H1 (cell line): ENCODE results near the gene DCDC2C. TPM values are rescaled to one million over a fixed set of nuclear protein-coding genes. Genes with fewer than 3 reads are reported as not detected.

Source experiments
- CTCF ChIA-PET: fragments of 300-600 bp; sonication (Branson Sonifier 250); formaldehyde crosslinking; loops from one replicate; lab custom pipeline; 2021; ENCODE audit not compliant: partially characterized antibody; lab: Charles Lee
- POLR2A ChIA-PET: fragments of 300-600 bp; sonication (Branson Sonifier 250); formaldehyde crosslinking; loops from one replicate; lab custom pipeline; 2021; ENCODE audit warnings: inconsistent platforms; ENCODE audit not compliant: partially characterized antibody; lab: Charles Lee
- DNase-seq, 2 experiments: peaks; one replicate each; pipeline versions ENCODE4 v3.0.0 to v3.0.0-alpha.2; 2010 to 2022; ENCODE audit warnings: low spot score in 2 of 2, low read depth in 1 of 2, mixed read lengths in 1 of 2
- FAIRE-seq: peaks from 2 replicates; lab custom pipeline; 2011; peaks lifted over from hg19 to GRCh38; lab: Jason Lieb, UNC
- H2AFZ ChIP-seq: 2 replicates; pipeline ENCODE4 v1.8.1; 2012; ENCODE audit warnings: low read length, inconsistent platforms
- H2AK5ac ChIP-seq: 2 replicates; pipeline ENCODE4 v1.6.1; 2013; ENCODE audit warnings: low read depth, low read length
- H2BK120ac ChIP-seq: replicated peaks from 2 replicates; pipeline ENCODE3; 2013; ENCODE audit warnings: low read depth, low read length, inconsistent platforms
- H2BK12ac ChIP-seq: 2 replicates; pipeline ENCODE4 v1.6.1; 2013; ENCODE audit warnings: low read depth, low read length
- H2BK15ac ChIP-seq: 2 replicates; pipeline ENCODE4 v1.6.1; 2013; ENCODE audit warnings: low read length
- H2BK20ac ChIP-seq: 2 replicates; pipeline ENCODE4 v1.6.1; 2013; ENCODE audit warnings: low read length
- H2BK5ac ChIP-seq: 2 replicates; pipeline ENCODE4 v1.6.1; 2013; ENCODE audit warnings: low read depth, low read length
- H3K14ac ChIP-seq: 2 replicates; pipeline ENCODE4 v1.6.1; 2013; ENCODE audit warnings: inconsistent platforms; ENCODE audit not compliant: insufficient read length
- H3K18ac ChIP-seq: 2 replicates; pipeline ENCODE4 v1.6.1; 2013; ENCODE audit warnings: low read length; ENCODE audit errors: extremely low read depth
- H3K23ac ChIP-seq: 2 replicates; pipeline ENCODE4 v1.6.1; 2013; ENCODE audit warnings: inconsistent platforms; ENCODE audit not compliant: insufficient read length
- H3K23me2 ChIP-seq: 2 replicates; pipeline ENCODE4 v1.6.1; 2013; ENCODE audit warnings: low read depth, low read length
- H3K27ac ChIP-seq: 2 replicates; pipeline ENCODE4 v1.6.1; 2011; ENCODE audit warnings: low read depth, low read length, inconsistent platforms
- H3K27me3 ChIP-seq, 4 experiments: replicated peaks in 1 of 4; 1 replicate in 1 of 4; 2 replicates in 3 of 4; pipeline versions ENCODE4 v1.6.1 to v1.8.1; 2011 to 2013; ENCODE audit warnings: low read length in 3 of 4, mild to moderate bottlenecking in 3 of 4, inconsistent platforms in 2 of 4, mixed read lengths in 2 of 4, moderate library complexity in 1 of 4; ENCODE audit not compliant: control insufficient read depth in 3 of 4, insufficient read depth in 3 of 4; ENCODE audit errors: extremely low read depth in 1 of 4
- H3K36me3 ChIP-seq, 4 experiments: 2 replicates each; pipeline versions ENCODE4 v1.6.1 to v1.8.1; 2011 to 2013; ENCODE audit warnings: mild to moderate bottlenecking in 4 of 4, low read length in 3 of 4, moderate library complexity in 2 of 4, control low read depth in 1 of 4, inconsistent platforms in 1 of 4; ENCODE audit not compliant: insufficient read depth in 4 of 4, control insufficient read depth in 2 of 4
- H3K4ac ChIP-seq: replicated peaks from 2 replicates; pipeline ENCODE3; 2013; ENCODE audit warnings: low read length, low read depth, mixed read lengths, inconsistent platforms; ENCODE audit not compliant: insufficient read length
- H3K4me1 ChIP-seq, 4 experiments: replicated peaks in 1 of 4; 1 replicate in 1 of 4; 2 replicates in 3 of 4; pipeline versions ENCODE4 v1.6.1 to v1.8.1; 2011 to 2013; ENCODE audit warnings: low read length in 3 of 4, inconsistent platforms in 2 of 4, mixed read lengths in 1 of 4; ENCODE audit not compliant: insufficient read depth in 4 of 4, control insufficient read depth in 3 of 4
- H3K4me2 ChIP-seq, 2 experiments: 2 replicates each; pipeline versions ENCODE4 v1.6.1 to v1.8.1; 2011 to 2013; ENCODE audit warnings: low read depth in 2 of 2, low read length in 2 of 2, control low read depth in 1 of 2, inconsistent platforms in 1 of 2, mild to moderate bottlenecking in 1 of 2; ENCODE audit not compliant: insufficient read depth in 1 of 2
- H3K4me3 ChIP-seq, 4 experiments: fragments of 200-600, 300-600 bp in 1 of 4; sonication (generic), shearing (Covaris generic), sonication (Bioruptor Twin) in 1 of 4; 2 replicates each; pipeline versions ENCODE4 v1.5.1 to v1.8.1; 2011 to 2016; ENCODE audit warnings: low read length in 4 of 4, low read depth in 3 of 4, control low read depth in 2 of 4, inconsistent platforms in 2 of 4, mild to moderate bottlenecking in 2 of 4, mixed read lengths in 1 of 4, moderate library complexity in 1 of 4; ENCODE audit not compliant: insufficient read depth in 2 of 4; ENCODE audit errors: extremely low read depth in 1 of 4
- H3K56ac ChIP-seq: replicated peaks from 2 replicates; pipeline ENCODE3; 2013; ENCODE audit warnings: low read depth, mild to moderate bottlenecking, mixed read lengths, low read length, inconsistent platforms; ENCODE audit not compliant: insufficient read length
- H3K79me1 ChIP-seq: 2 replicates; pipeline ENCODE4 v1.6.1; 2013; ENCODE audit warnings: low read depth, low read length, control low read depth
- H3K79me2 ChIP-seq, 2 experiments: 2 replicates each; pipeline versions ENCODE4 v1.6.1 to v1.8.1; 2012 to 2013; ENCODE audit warnings: low read length in 2 of 2, mild to moderate bottlenecking in 2 of 2, inconsistent platforms in 1 of 2; ENCODE audit not compliant: insufficient read depth in 2 of 2, control insufficient read depth in 1 of 2
- H3K9ac ChIP-seq, 4 experiments: replicated peaks in 1 of 4; 1 replicate in 1 of 4; 2 replicates in 3 of 4; pipeline versions ENCODE4 v1.6.1 to v1.8.1; 2011 to 2013; ENCODE audit warnings: low read depth in 3 of 4, low read length in 3 of 4, control low read depth in 2 of 4, mild to moderate bottlenecking in 2 of 4, moderate library complexity in 2 of 4, inconsistent platforms in 1 of 4; ENCODE audit errors: extremely low read depth in 1 of 4
- H3K9me3 ChIP-seq, 2 experiments: 2 replicates each; pipeline versions ENCODE4 v1.6.1 to v1.8.1; 2012 to 2013; ENCODE audit warnings: mild to moderate bottlenecking in 2 of 2, moderate library complexity in 2 of 2, control low read depth in 1 of 2, inconsistent platforms in 1 of 2, low read depth in 1 of 2, low read length in 1 of 2, mixed read lengths in 1 of 2; ENCODE audit not compliant: insufficient read depth in 2 of 2
- H4K20me1 ChIP-seq, 2 experiments: replicated peaks in 1 of 2; 2 replicates each; pipeline versions ENCODE3 to v1.8.1; 2011 to 2013; ENCODE audit warnings: inconsistent platforms in 2 of 2, low read length in 2 of 2, mild to moderate bottlenecking in 1 of 2; ENCODE audit not compliant: insufficient read depth in 2 of 2, control insufficient read depth in 1 of 2
- H4K5ac ChIP-seq: 2 replicates; pipeline ENCODE4 v1.6.1; 2013; ENCODE audit warnings: low read length, low read depth, mixed read lengths, inconsistent platforms; ENCODE audit not compliant: insufficient read length
- H4K8ac ChIP-seq: 2 replicates; pipeline ENCODE4 v1.8.0; 2013; ENCODE audit warnings: mild to moderate bottlenecking, moderate library complexity, low read length, inconsistent platforms; ENCODE audit not compliant: insufficient read depth; ENCODE audit errors: extremely low read depth
- H4K91ac ChIP-seq: replicated peaks from 2 replicates; pipeline ENCODE3; 2013; ENCODE audit warnings: low read length, mixed read lengths, inconsistent platforms; ENCODE audit not compliant: insufficient read length
- CBX8 ChIP-seq: fragments of 300-800, 300-1000 bp; sonication (generic); IDR thresholded peaks from 2 replicates; pipeline ENCODE4 v1.7.1; 2016; ENCODE audit warnings: low read depth, low read length, borderline replicate concordance
- CEBPB ChIP-seq: IDR thresholded peaks from 2 replicates; pipeline ENCODE4 v1.6.1; 2012; ENCODE audit warnings: low read depth, low read length
- EP300 ChIP-seq, 2 experiments: IDR thresholded peaks; 1 replicate in 1 of 2; 2 replicates in 1 of 2; pipeline ENCODE4 v1.6.1; 2011 to 2012; ENCODE audit warnings: low read depth in 2 of 2, low read length in 2 of 2, mild to moderate bottlenecking in 2 of 2, borderline replicate concordance in 1 of 2, inconsistent platforms in 1 of 2, moderate library complexity in 1 of 2
- KDM1A ChIP-seq: fragments of 200-600, 300-600 bp; sonication (generic); IDR thresholded peaks from 2 replicates; pipeline ENCODE4 v1.7.1; 2016; ENCODE audit warnings: mild to moderate bottlenecking, low read length, borderline replicate concordance
- POU5F1 ChIP-seq: IDR thresholded peaks from 2 replicates; pipeline ENCODE4 v1.6.1; 2011; ENCODE audit warnings: low read depth, mild to moderate bottlenecking, low read length, moderate library complexity
- RBBP5 ChIP-seq: IDR thresholded peaks from 2 replicates; pipeline ENCODE4 v1.7.1; 2012; ENCODE audit warnings: low read depth, mild to moderate bottlenecking, inconsistent platforms, low read length, moderate library complexity, borderline replicate concordance
- SIX5 ChIP-seq: IDR thresholded peaks from 2 replicates; pipeline ENCODE4 v1.6.1; 2011; ENCODE audit warnings: mild to moderate bottlenecking, low read depth, low read length
- SRF ChIP-seq: IDR thresholded peaks from 2 replicates; pipeline ENCODE4 v1.6.1; 2011; ENCODE audit warnings: mild to moderate bottlenecking, low read depth, low read length, moderate library complexity
- TEAD4 ChIP-seq: IDR thresholded peaks from 2 replicates; pipeline ENCODE4 v1.6.1; 2012; ENCODE audit warnings: low read depth, low read length, inconsistent platforms, mixed read lengths
- WGBS, 2 experiments: shearing (Covaris generic) in 1 of 2; methylation state at CpG; one replicate each; pipeline versions ENCODE4 v1.1.6 to v1.1.7; 2013 to 2015; ENCODE audit warnings: low lambda C conversion rate in 2 of 2, mixed read lengths in 2 of 2, inconsistent platforms in 1 of 2, low coverage in 1 of 2, missing lambda C conversion rate in 1 of 2; ENCODE audit not compliant: insufficient replicate concordance in 2 of 2, insufficient coverage in 1 of 2, insufficient read length in 1 of 2; ENCODE audit errors: extremely low coverage in 1 of 2, missing lambda C conversion rate in 1 of 2; 5-methylcytosine and 5-hydroxymethylcytosine counted together
- polyA plus RNA-seq, 7 experiments: library from polyadenylated mRNA; depleted of rRNA in 3 of 7; stranded (reverse) in 5 of 7; unstranded in 2 of 7; fragments of >200 nt in 5 of 7; fragments of 200-250 nt in 2 of 7; gene quantifications; 1 replicate in 5 of 7; 2 replicates in 1 of 7; 4 replicates in 1 of 7; pipeline versions ENCODE4 v1.2.1 to v1.2.3, GENCODE V29; 2011 to 2013; ENCODE audit warnings: missing spikeins in 2 of 7, mixed read lengths in 2 of 7
- total RNA-seq: library from RNA; stranded (reverse); fragmentation: NEBNext Ultra II Directional; extraction: Animal tissue kit (Norgen Biotek cat#: 25700); gene quantifications from 2 replicates; pipeline ENCODE4 v1.2.1, GENCODE V29; 2021

DCDC2C gene
- total and polyA plus RNA-seq, 2 of the 8 experiments (the other 6 are each of a cell fraction or from before 2014, with no cell fraction given): 0.50 TPM; not detected in 1

- ChIA-PET POLR2A (no interaction called here), CTCF (no interaction called here)
- Histone ChIP-seq H3K56ac (no peak overlapping the region), H2BK12ac (no peak overlapping the region), H3K27ac (no peak overlapping the region), H4K5ac (no peak overlapping the region), H3K36me3 (no peaks in the 10 kb centered on the region), H3K9ac (no peak overlapping the region), H3K79me2 (no peaks in the 10 kb centered on the region), H2BK15ac (no peak overlapping the region), H3K4ac (no peak overlapping the region), H4K91ac (no peak overlapping the region), H3K14ac (no peak overlapping the region), H3K27me3 (no peaks in the 10 kb centered on the region), H2AK5ac (no peak overlapping the region), H2BK120ac (no peak overlapping the region), H3K23me2 (no peaks in the 10 kb centered on the region), H2BK20ac (no peak overlapping the region), H3K4me3 (no peak overlapping the region), H2AFZ (no peak overlapping the region), H4K20me1 (no peaks in the 10 kb centered on the region), H3K4me1 (no peaks in the 10 kb centered on the region), H2BK5ac (no peak overlapping the region), H3K23ac (no peak overlapping the region), H4K8ac (no peak overlapping the region), H3K18ac (no peak overlapping the region), H3K4me2 (no peak overlapping the region), H3K79me1 (no peaks in the 10 kb centered on the region), H3K9me3 (no peaks in the 10 kb centered on the region)
- 86% methylated on average over 9 of the region's 9 CpGs; no CpG with 5 or more reads in 1 of the 2 experiments for WGBS, 2 experiments
- FAIRE-seq (no peak), DNase-seq (no peak)
- TF ChIP-seq SRF (no peak), CBX8 (no peak), KDM1A (no peak), POU5F1 (no peak), EP300 (IDR thresholded peaks at IDR 0.05; ENCODE audit: borderline replicate concordance in 1 of 2, low read depth in 2 of 2, low read length in 2 of 2) (no peak), SIX5 (no peak), RBBP5 (no peak), CEBPB (no peak), TEAD4 (no peak)
Measured at GRCh38 chr2:3674066-3674845, 29.1 kb upstream of the DCDC2C start.
